ENCODE results near the gene PMEPA1.

GRCh38 chr20:57690525-57690924 is 19.3 kb downstream of the PMEPA1 start:
- TF ChIP-seq, protein P1, sequence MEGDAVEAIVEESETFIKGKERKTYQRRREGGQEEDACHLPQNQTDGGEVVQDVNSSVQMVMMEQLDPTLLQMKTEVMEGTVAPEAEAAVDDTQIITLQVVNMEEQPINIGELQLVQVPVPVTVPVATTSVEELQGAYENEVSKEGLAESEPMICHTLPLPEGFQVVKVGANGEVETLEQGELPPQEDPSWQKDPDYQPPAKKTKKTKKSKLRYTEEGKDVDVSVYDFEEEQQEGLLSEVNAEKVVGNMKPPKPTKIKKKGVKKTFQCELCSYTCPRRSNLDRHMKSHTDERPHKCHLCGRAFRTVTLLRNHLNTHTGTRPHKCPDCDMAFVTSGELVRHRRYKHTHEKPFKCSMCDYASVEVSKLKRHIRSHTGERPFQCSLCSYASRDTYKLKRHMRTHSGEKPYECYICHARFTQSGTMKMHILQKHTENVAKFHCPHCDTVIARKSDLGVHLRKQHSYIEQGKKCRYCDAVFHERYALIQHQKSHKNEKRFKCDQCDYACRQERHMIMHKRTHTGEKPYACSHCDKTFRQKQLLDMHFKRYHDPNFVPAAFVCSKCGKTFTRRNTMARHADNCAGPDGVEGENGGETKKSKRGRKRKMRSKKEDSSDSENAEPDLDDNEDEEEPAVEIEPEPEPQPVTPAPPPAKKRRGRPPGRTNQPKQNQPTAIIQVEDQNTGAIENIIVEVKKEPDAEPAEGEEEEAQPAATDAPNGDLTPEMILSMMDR (IDR thresholded peaks at IDR 0.05): no peak
- TF ChIP-seq EZH2 (IDR thresholded peaks at IDR 0.05; ENCODE audit: borderline replicate concordance, insufficient read depth, low read depth, low read length, poor library complexity, severe bottlenecking): no peak
